22Rv1 (cell line): ENCODE measurements around the gene FGFR3.

ENCODE experiments used
- ZFX ChIP-seq: fragments of 450-650 bp; IDR thresholded peaks from 2 replicates; pipeline ENCODE4 v1.6.1; 2017; ENCODE audit warnings: antibody characterized with exemption, borderline replicate concordance
- TF ChIP-seq, protein P1 (sequence below): fragments of 450-650 bp; IDR thresholded peaks from 2 replicates; pipeline ENCODE4 v1.5.1; 2017; ENCODE audit warnings: mild to moderate bottlenecking

DNA sequence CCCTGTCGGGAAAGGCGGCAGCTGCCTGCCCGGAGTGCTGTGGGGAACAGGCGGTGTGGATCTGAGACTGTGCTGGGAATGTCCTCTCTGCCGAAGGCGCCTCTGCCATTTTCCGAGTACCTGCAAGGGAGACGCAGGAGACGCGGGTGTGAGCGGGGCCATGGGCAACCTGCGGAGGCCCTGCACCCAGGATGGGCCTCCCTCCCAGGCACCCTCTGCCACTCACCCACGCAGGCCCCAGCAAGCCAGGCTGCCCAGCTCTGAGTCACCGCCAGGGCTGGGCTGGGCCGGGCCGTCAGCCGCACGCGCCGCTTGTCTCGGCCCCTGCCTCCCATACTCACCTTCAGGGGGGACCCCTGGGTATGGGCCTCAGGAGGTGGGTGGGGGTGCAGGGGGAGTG lies 3.5 kb upstream of the FGFR3 start:
- TF ChIP-seq, protein P1, sequence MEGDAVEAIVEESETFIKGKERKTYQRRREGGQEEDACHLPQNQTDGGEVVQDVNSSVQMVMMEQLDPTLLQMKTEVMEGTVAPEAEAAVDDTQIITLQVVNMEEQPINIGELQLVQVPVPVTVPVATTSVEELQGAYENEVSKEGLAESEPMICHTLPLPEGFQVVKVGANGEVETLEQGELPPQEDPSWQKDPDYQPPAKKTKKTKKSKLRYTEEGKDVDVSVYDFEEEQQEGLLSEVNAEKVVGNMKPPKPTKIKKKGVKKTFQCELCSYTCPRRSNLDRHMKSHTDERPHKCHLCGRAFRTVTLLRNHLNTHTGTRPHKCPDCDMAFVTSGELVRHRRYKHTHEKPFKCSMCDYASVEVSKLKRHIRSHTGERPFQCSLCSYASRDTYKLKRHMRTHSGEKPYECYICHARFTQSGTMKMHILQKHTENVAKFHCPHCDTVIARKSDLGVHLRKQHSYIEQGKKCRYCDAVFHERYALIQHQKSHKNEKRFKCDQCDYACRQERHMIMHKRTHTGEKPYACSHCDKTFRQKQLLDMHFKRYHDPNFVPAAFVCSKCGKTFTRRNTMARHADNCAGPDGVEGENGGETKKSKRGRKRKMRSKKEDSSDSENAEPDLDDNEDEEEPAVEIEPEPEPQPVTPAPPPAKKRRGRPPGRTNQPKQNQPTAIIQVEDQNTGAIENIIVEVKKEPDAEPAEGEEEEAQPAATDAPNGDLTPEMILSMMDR, result no peak
- no peak for TF ChIP-seq ZFX
